GM23338 (cell line): ENCODE measurements around the gene MAP3K6. TPM values are rescaled to one million over a fixed set of nuclear protein-coding genes. Genes with fewer than 3 reads are reported as not detected.

ENCODE experiments used
- ATAC-seq: fragments of 200-7000 bp; cut with Tn5 transposase; 3 replicates; pipeline ENCODE4 v1.9.1; 2020
- DNase-seq: peaks from one replicate; pipeline ENCODE4 v3.0.0-alpha.2; 2015; ENCODE audit warnings: low spot score
- H2AFZ ChIP-seq: fragments of 200-600 bp; sonication (generic); 2 replicates; pipeline ENCODE4 v1.8.0; 2016; ENCODE audit warnings: antibody characterized with exemption, mild to moderate bottlenecking, moderate library complexity
- H3F3A ChIP-seq: fragments of 200-600 bp; sonication (generic); replicated peaks from 2 replicates; pipeline ENCODE4 v1.8.0; 2017; ENCODE audit warnings: antibody characterized with exemption, mixed run types, low read depth
- H3K27ac ChIP-seq: fragments of 200-600 bp; sonication (generic); 2 replicates; pipeline ENCODE4 v1.6.1; 2016; ENCODE audit warnings: low read depth
- H3K27me3 ChIP-seq: fragments of 200-600 bp; sonication (generic); 2 replicates; pipeline ENCODE4 v1.8.0; 2016; ENCODE audit warnings: mild to moderate bottlenecking, mixed run types, moderate library complexity; ENCODE audit not compliant: insufficient read depth
- H3K36me3 ChIP-seq: fragments of 200-600 bp; sonication (generic); 2 replicates; pipeline ENCODE4 v1.8.0; 2016; ENCODE audit warnings: mild to moderate bottlenecking; ENCODE audit not compliant: insufficient read depth
- H3K4me1 ChIP-seq: fragments of 200-600 bp; sonication (generic); 2 replicates; pipeline ENCODE4 v1.8.0; 2016; ENCODE audit warnings: mild to moderate bottlenecking, moderate library complexity; ENCODE audit not compliant: insufficient read depth
- H3K4me2 ChIP-seq: fragments of 200-600 bp; sonication (generic); 2 replicates; pipeline ENCODE4 v1.7.1; 2017; ENCODE audit warnings: mixed run types
- H3K4me3 ChIP-seq: fragments of 200-600 bp; sonication (generic); 2 replicates; pipeline ENCODE4 v1.6.1; 2016; ENCODE audit warnings: mixed run types
- H3K79me2 ChIP-seq: fragments of 200-600 bp; sonication (generic); replicated peaks from 2 replicates; pipeline ENCODE4 v1.8.0; 2017; ENCODE audit warnings: mild to moderate bottlenecking; ENCODE audit not compliant: insufficient read depth
- H3K9me2 ChIP-seq: fragments of 200-600 bp; sonication (generic); 2 replicates; pipeline ENCODE4 v1.8.0; 2017; ENCODE audit not compliant: insufficient read depth
- H4K20me1 ChIP-seq: fragments of 200-600 bp; sonication (generic); replicated peaks from 2 replicates; pipeline ENCODE4 v1.8.0; 2017; ENCODE audit warnings: mild to moderate bottlenecking; ENCODE audit not compliant: insufficient read depth
- H3K27ac Mint-ChIP-seq: 2 replicates; pipeline ENCODE4 v1.8.0; 2020; ENCODE audit warnings: inconsistent platforms, mild to moderate bottlenecking, moderate library complexity, mixed read lengths
- H3K27me3 Mint-ChIP-seq: 3 replicates; pipeline ENCODE4 v1.8.0; 2022; ENCODE audit warnings: low read depth, mild to moderate bottlenecking, moderate library complexity, mixed read lengths, inconsistent platforms; ENCODE audit not compliant: insufficient read depth, poor library complexity
- H3K36me3 Mint-ChIP-seq: 3 replicates; pipeline ENCODE4 v1.8.0; 2021; ENCODE audit warnings: low read depth, mild to moderate bottlenecking, inconsistent platforms, moderate library complexity, mixed read lengths
- H3K4me1 Mint-ChIP-seq: 3 replicates; pipeline ENCODE4 v1.8.0; 2020; ENCODE audit warnings: mild to moderate bottlenecking, inconsistent platforms, mixed read lengths
- H3K4me3 Mint-ChIP-seq: 3 replicates; pipeline ENCODE4 v1.8.0; 2021; ENCODE audit warnings: moderate library complexity, mild to moderate bottlenecking, inconsistent platforms, mixed read lengths
- H3K9me3 Mint-ChIP-seq: 3 replicates; pipeline ENCODE4 v1.8.0; 2020; ENCODE audit warnings: moderate library complexity, mild to moderate bottlenecking, inconsistent platforms, mixed read lengths
- EZH2 ChIP-seq: fragments of 200-600 bp; sonication (generic); IDR thresholded peaks from one replicate; pipeline ENCODE4 v1.8.0; 2017; ENCODE audit warnings: antibody characterized with exemption, mild to moderate bottlenecking, low read depth; ENCODE audit not compliant: unreplicated experiment
- JUNB ChIP-seq: IDR thresholded peaks from one replicate; pipeline ENCODE4 v1.6.1; 2016; ENCODE audit warnings: antibody characterized with exemption; ENCODE audit not compliant: unreplicated experiment
- REST ChIP-seq: IDR thresholded peaks from one replicate; pipeline ENCODE4 v1.6.1; 2018; ENCODE audit warnings: antibody characterized with exemption; ENCODE audit not compliant: unreplicated experiment
- STAT1 ChIP-seq: IDR thresholded peaks from one replicate; pipeline ENCODE4 v1.6.1; 2016; ENCODE audit warnings: antibody characterized with exemption; ENCODE audit not compliant: unreplicated experiment
- ZNF331 ChIP-seq: fragments of 250-450 bp; sonication (Bioruptor Pico); IDR thresholded peaks from 2 replicates; pipeline ENCODE4 v1.5.0; 2020; ENCODE audit warnings: low read depth, mild to moderate bottlenecking, moderate library complexity
- polyA plus RNA-seq: library from polyadenylated mRNA; unstranded; fragments of >200 nt; fragmentation: Nextera tagmentation; extraction: Ambion mirVana; gene quantifications from 2 replicates; pipeline ENCODE4 v1.2.1, GENCODE V29; 2016
- total RNA-seq: library from RNA; depleted of rRNA; stranded (reverse); fragments of >200 nt; shearing (Covaris generic); gene quantifications from 2 replicates; pipeline ENCODE4 v1.2.3, GENCODE V29; 2014
- TF ChIP-seq, protein P1 (sequence below), 2 experiments: fragments of 200-600 bp in 1 of 2; sonication (generic) in 1 of 2; conservative IDR thresholded peaks; 2 replicates each; pipeline versions ENCODE4 v1.5.1 to v1.6.1; 2016 to 2017; ENCODE audit warnings: antibody characterized with exemption in 2 of 2, low read depth in 2 of 2, mild to moderate bottlenecking in 2 of 2, moderate library complexity in 1 of 2
- TF ChIP-seq, protein P2 (sequence below): IDR thresholded peaks from 2 replicates; pipeline ENCODE4 v1.6.1; 2016; ENCODE audit warnings: antibody characterized with exemption

MAP3K6 gene
- total and polyA plus RNA-seq, 2 experiments from 2014 or later, result 8.2 to 10.6 TPM

GRCh38 chr1:27356619-27357280 lies 10.0 kb downstream of the MAP3K6 start:
- H3K27me3 Mint-ChIP-seq, result peaks cover 42% of the 10 kb centered on the region
- H3K27ac ChIP-seq, result no peak overlapping the region
- no peak for TF ChIP-seq STAT1
- TF ChIP-seq, protein P1, sequence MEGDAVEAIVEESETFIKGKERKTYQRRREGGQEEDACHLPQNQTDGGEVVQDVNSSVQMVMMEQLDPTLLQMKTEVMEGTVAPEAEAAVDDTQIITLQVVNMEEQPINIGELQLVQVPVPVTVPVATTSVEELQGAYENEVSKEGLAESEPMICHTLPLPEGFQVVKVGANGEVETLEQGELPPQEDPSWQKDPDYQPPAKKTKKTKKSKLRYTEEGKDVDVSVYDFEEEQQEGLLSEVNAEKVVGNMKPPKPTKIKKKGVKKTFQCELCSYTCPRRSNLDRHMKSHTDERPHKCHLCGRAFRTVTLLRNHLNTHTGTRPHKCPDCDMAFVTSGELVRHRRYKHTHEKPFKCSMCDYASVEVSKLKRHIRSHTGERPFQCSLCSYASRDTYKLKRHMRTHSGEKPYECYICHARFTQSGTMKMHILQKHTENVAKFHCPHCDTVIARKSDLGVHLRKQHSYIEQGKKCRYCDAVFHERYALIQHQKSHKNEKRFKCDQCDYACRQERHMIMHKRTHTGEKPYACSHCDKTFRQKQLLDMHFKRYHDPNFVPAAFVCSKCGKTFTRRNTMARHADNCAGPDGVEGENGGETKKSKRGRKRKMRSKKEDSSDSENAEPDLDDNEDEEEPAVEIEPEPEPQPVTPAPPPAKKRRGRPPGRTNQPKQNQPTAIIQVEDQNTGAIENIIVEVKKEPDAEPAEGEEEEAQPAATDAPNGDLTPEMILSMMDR (conservative IDR thresholded peaks at IDR 0.05; ENCODE audit: low read depth in 2 of 2), result peak in 1 of 2 experiments; percentile 47; a peak in 2 of 4 replicates
- H2AFZ ChIP-seq, result no peak overlapping the region
- no peak overlapping the region for H3K4me3 Mint-ChIP-seq
- H3K36me3 Mint-ChIP-seq, result peaks cover 5% of the 10 kb centered on the region; the same call in 1 of the 3 replicates
- H3K4me2 ChIP-seq, result peak overlapping the region; percentile 84
- peaks cover 41% of the 10 kb centered on the region for H3K27me3 ChIP-seq
- H3K27ac Mint-ChIP-seq, result no peak overlapping the region
- H3K9me2 ChIP-seq, result no peaks in the 10 kb centered on the region
- peaks cover 8% of the 10 kb centered on the region; the same call in 1 of the 2 replicates for H3F3A ChIP-seq
- H3K4me3 ChIP-seq, result peak overlapping the region; percentile 51; the same call in 1 of the 2 replicates
- H3K79me2 ChIP-seq, result no peaks in the 10 kb centered on the region
- H4K20me1 ChIP-seq, result no peaks in the 10 kb centered on the region
- H3K4me1 ChIP-seq, result peaks cover 18% of the 10 kb centered on the region
- H3K36me3 ChIP-seq, result no peaks in the 10 kb centered on the region
- peak; percentile 19 for ATAC-seq
- no peaks in the 10 kb centered on the region for H3K9me3 Mint-ChIP-seq
- DNase-seq, result peak; percentile 71
- H3K4me1 Mint-ChIP-seq, result peaks cover 20% of the 10 kb centered on the region; the same call in 2 of the 3 replicates

- H3K4me1 ChIP-seq, result peaks cover 21% of the 10 kb centered on the region
- peaks cover 36% of the 10 kb centered on the region for H3K27me3 ChIP-seq
- no peaks in the 10 kb centered on the region for H3K36me3 ChIP-seq
- H2AFZ ChIP-seq, result no peak overlapping the region
- DNase-seq, result no peak
- H3K36me3 Mint-ChIP-seq, result peaks cover 5% of the 10 kb centered on the region; the same call in 1 of the 3 replicates
- H3K27ac Mint-ChIP-seq, result no peak overlapping the region
- H3F3A ChIP-seq, result peaks cover 8% of the 10 kb centered on the region; the same call in 1 of the 2 replicates
- no peak overlapping the region for H3K27ac ChIP-seq
- no peak overlapping the region for H3K4me3 Mint-ChIP-seq
- H3K4me3 ChIP-seq, result no peak overlapping the region
- H3K4me2 ChIP-seq, result peak overlapping the region; percentile 84; the same call in 1 of the 2 replicates
- no peak for ATAC-seq
- peaks cover 24% of the 10 kb centered on the region; the same call in 2 of the 3 replicates for H3K4me1 Mint-ChIP-seq
- H3K9me3 Mint-ChIP-seq, result no peaks in the 10 kb centered on the region
- TF ChIP-seq ZNF331, result no peak
- TF ChIP-seq EZH2, result no peak
- TF ChIP-seq JUNB, result no peak
- TF ChIP-seq, protein P2, sequence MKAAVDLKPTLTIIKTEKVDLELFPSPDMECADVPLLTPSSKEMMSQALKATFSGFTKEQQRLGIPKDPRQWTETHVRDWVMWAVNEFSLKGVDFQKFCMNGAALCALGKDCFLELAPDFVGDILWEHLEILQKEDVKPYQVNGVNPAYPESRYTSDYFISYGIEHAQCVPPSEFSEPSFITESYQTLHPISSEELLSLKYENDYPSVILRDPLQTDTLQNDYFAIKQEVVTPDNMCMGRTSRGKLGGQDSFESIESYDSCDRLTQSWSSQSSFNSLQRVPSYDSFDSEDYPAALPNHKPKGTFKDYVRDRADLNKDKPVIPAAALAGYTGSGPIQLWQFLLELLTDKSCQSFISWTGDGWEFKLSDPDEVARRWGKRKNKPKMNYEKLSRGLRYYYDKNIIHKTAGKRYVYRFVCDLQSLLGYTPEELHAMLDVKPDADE, result no peak
- no peak for TF ChIP-seq REST
- TF ChIP-seq STAT1, result no peak
- no peaks in the 10 kb centered on the region for H3K79me2 ChIP-seq
- no peaks in the 10 kb centered on the region for H4K20me1 ChIP-seq
- H3K9me2 ChIP-seq, result no peaks in the 10 kb centered on the region
- peaks cover 38% of the 10 kb centered on the region for H3K27me3 Mint-ChIP-seq
Observed at GRCh38 chr1:27356277-27356618, 10.5 kb downstream of the MAP3K6 start.
